Neuronal stem cell (in vitro differentiated cells): ENCODE results near the gene SLC16A13.

ENCODE experiments used
- DNase-seq: peaks from one replicate; pipeline ENCODE4 v3.0.0-alpha.2; 2013; ENCODE audit warnings: low spot score
- H2AFZ ChIP-seq: one replicate; pipeline ENCODE4 v1.6.1; 2013; ENCODE audit warnings: mild to moderate bottlenecking, low read length, inconsistent platforms
- H2AK5ac ChIP-seq: 2 replicates; pipeline ENCODE4 v1.6.1; 2013; ENCODE audit warnings: low read depth, mild to moderate bottlenecking, inconsistent platforms, low read length, moderate library complexity, mixed read lengths
- H2BK120ac ChIP-seq: 2 replicates; pipeline ENCODE4 v1.6.1; 2013; ENCODE audit warnings: low read depth, mild to moderate bottlenecking, inconsistent platforms, low read length, moderate library complexity, mixed read lengths
- H2BK12ac ChIP-seq: one replicate; pipeline ENCODE4 v1.6.1; 2013; ENCODE audit warnings: low read length, inconsistent platforms
- H2BK15ac ChIP-seq: 2 replicates; pipeline ENCODE4 v1.6.1; 2013; ENCODE audit warnings: mild to moderate bottlenecking, low read length, inconsistent platforms, mixed read lengths
- H2BK5ac ChIP-seq: one replicate; pipeline ENCODE4 v1.6.1; 2013; ENCODE audit warnings: inconsistent platforms, mild to moderate bottlenecking, low read length, moderate library complexity
- H3K14ac ChIP-seq: one replicate; pipeline ENCODE4 v1.6.1; 2013; ENCODE audit warnings: low read length, inconsistent platforms
- H3K18ac ChIP-seq: 2 replicates; pipeline ENCODE4 v1.6.1; 2013; ENCODE audit warnings: low read length, inconsistent platforms
- H3K23ac ChIP-seq: 2 replicates; pipeline ENCODE4 v1.6.1; 2013; ENCODE audit warnings: low read depth, mild to moderate bottlenecking, mixed read lengths, low read length, inconsistent platforms; ENCODE audit not compliant: poor library complexity
- H3K27ac ChIP-seq: replicated peaks from 3 replicates; pipeline ENCODE4 v1.5.1; 2013; ENCODE audit warnings: low read length, inconsistent platforms
- H3K27me3 ChIP-seq, 3 experiments: 2 replicates each; pipeline ENCODE4 v1.6.1; 2013; ENCODE audit warnings: low read length in 3 of 3, mild to moderate bottlenecking in 2 of 3, inconsistent platforms in 1 of 3, low read depth in 1 of 3, mixed read lengths in 1 of 3, moderate library complexity in 1 of 3; ENCODE audit not compliant: control insufficient read depth in 3 of 3, insufficient read depth in 3 of 3
- H3K36me3 ChIP-seq, 2 donors: replicated peaks in 1 of 2; 2 replicates each; pipeline ENCODE4 v1.6.1; 2013; ENCODE audit warnings: low read length in 2 of 2; ENCODE audit not compliant: control insufficient read depth in 2 of 2, insufficient read depth in 2 of 2
- H3K4ac ChIP-seq: 2 replicates; pipeline ENCODE4 v1.6.1; 2013; ENCODE audit warnings: inconsistent platforms, mild to moderate bottlenecking, low read length, moderate library complexity
- H3K4me1 ChIP-seq, 2 donors: 1 replicate in 1 of 2; 2 replicates in 1 of 2; pipeline ENCODE4 v1.6.1; 2013; ENCODE audit warnings: low read length in 2 of 2, low read depth in 1 of 2; ENCODE audit not compliant: control insufficient read depth in 2 of 2, insufficient read depth in 1 of 2
- H3K4me2 ChIP-seq: one replicate; pipeline ENCODE4 v1.6.1; 2013; ENCODE audit warnings: mild to moderate bottlenecking, low read length, inconsistent platforms; ENCODE audit not compliant: insufficient read depth, poor library complexity, severe bottlenecking
- H3K4me3 ChIP-seq, 2 donors: 2 replicates each; pipeline ENCODE4 v1.5.1; 2013; ENCODE audit warnings: low read length in 2 of 2, mild to moderate bottlenecking in 2 of 2, inconsistent platforms in 1 of 2, moderate library complexity in 1 of 2
- H3K79me1 ChIP-seq: one replicate; pipeline ENCODE4 v1.6.1; 2013; ENCODE audit warnings: low read depth, mild to moderate bottlenecking, inconsistent platforms, low read length, moderate library complexity
- H3K9ac ChIP-seq: one replicate; pipeline ENCODE4 v1.6.1; 2013; ENCODE audit warnings: mild to moderate bottlenecking, low read depth, low read length, inconsistent platforms; ENCODE audit not compliant: poor library complexity
- H3K9me3 ChIP-seq, 2 donors: replicated peaks in 1 of 2; 2 replicates each; pipeline versions ENCODE3 to v1.6.1; 2013; ENCODE audit warnings: low read length in 2 of 2, mild to moderate bottlenecking in 2 of 2, inconsistent platforms in 1 of 2, low read depth in 1 of 2, mixed read lengths in 1 of 2, moderate library complexity in 1 of 2; ENCODE audit not compliant: control insufficient read depth in 2 of 2, insufficient read depth in 1 of 2
- H4K8ac ChIP-seq: one replicate; pipeline ENCODE4 v1.6.1; 2013; ENCODE audit warnings: low read depth, mild to moderate bottlenecking, inconsistent platforms, low read length, moderate library complexity
- H4K91ac ChIP-seq: one replicate; pipeline ENCODE4 v1.6.1; 2013; ENCODE audit warnings: low read length, low read depth, mild to moderate bottlenecking, inconsistent platforms; ENCODE audit not compliant: poor library complexity
- WGBS, 2 donors: extraction: QIAGEN DNeasy Blood & Tissue Kit; methylation state at CpG; one replicate each; pipeline ENCODE4 v1.1.7; 2013; ENCODE audit warnings: missing lambda C conversion rate in 2 of 2, mixed read lengths in 1 of 2; ENCODE audit not compliant: insufficient read length in 2 of 2, insufficient replicate concordance in 1 of 2; ENCODE audit errors: extremely low coverage in 2 of 2; 5-methylcytosine and 5-hydroxymethylcytosine counted together

SLC16A13 gene

DNA sequence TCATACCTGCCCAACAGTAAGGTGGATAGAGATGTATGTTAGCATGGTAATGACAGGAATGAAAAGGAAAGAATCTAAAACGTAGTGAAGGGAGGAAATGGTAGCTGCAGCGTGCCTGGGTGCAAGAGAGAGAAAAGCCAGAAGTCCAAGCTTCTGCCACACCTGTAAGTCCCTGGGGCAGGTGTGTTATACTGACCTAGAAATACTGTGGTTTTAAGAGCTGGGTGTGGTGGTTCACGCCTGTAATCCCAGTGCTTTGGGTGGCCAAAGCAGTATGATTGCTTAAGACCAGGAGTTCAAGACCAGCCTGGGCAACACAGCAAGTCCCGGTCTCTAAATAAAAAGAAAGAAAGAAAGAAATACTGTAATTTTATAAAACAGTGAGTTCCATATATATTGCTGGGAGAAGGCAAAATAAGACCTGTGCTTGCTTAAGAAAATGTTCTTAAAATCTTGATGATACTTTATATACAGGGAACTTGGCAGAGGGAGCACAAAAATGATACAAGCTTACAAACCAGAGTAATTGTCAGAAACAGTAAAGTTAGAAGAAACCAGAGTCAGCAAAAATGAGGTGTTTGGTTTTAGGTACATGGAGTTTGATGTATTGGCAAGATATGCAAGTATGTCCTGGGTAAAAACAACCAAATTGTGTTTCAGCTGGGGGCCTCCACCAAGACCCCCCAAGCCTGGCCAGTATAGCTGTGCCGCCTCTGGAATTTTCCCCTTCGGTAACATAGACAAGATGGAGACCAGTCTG is 33.3 kb upstream of the SLC16A13 start:
- no peak overlapping the region for H2BK120ac ChIP-seq
- H2BK15ac ChIP-seq = no peak overlapping the region
- no peak overlapping the region for H2AK5ac ChIP-seq
- no peak overlapping the region for H4K8ac ChIP-seq
- H3K4me3 ChIP-seq = no peak overlapping the region
- WGBS, 2 donors = no CpG with 5 or more reads among the region's 6 CpGs
- no peak overlapping the region for H2BK5ac ChIP-seq
- H2BK12ac ChIP-seq = no peak overlapping the region
- DNase-seq = no peak
- H4K91ac ChIP-seq = no peak overlapping the region
- no peaks in the 10 kb centered on the region for H3K9me3 ChIP-seq
- H3K27me3 ChIP-seq = no peaks in the 10 kb centered on the region
- no peaks in the 10 kb centered on the region for H3K79me1 ChIP-seq
- H3K4me2 ChIP-seq = no peak overlapping the region
- H2AFZ ChIP-seq = no peak overlapping the region
- H3K4ac ChIP-seq = no peak overlapping the region
- no peak overlapping the region for H3K27ac ChIP-seq
- no peak overlapping the region for H3K18ac ChIP-seq
- no peak overlapping the region for H3K9ac ChIP-seq
- no peak overlapping the region for H3K23ac ChIP-seq
- no peak overlapping the region for H3K14ac ChIP-seq
- H3K4me1 ChIP-seq = no peaks in the 10 kb centered on the region
- peaks cover 6 to 51% of the 10 kb centered on the region in 2 donors for H3K36me3 ChIP-seq

DNA sequence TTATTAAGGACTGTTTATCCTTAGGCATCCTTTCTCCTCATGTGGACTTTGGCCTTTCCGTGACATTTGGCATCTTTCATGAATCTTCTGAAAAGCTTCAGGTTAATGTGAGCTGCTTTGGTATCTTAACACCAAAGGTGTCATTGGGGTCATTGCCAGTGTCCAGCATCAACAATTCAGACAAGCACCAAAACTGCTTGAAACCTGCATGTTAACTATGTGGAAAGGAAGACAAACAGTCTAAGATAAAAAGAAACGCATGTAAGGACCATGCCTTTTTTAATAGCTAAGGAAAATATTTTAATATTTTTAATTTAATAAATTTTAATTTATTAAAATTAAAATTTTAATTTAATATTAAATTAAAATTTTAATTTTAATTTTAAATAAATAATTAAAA is 32.1 kb upstream of the SLC16A13 start:
- Histone ChIP-seq H2BK15ac (no peak overlapping the region), H3K4me3 (no peak overlapping the region), H3K79me1 (no peaks in the 10 kb centered on the region), H3K14ac (no peak overlapping the region), H3K4ac (no peak overlapping the region), H2AFZ (no peak overlapping the region), H3K18ac (no peak overlapping the region), H2BK120ac (no peak overlapping the region), H3K36me3 (peaks cover 6 to 42% of the 10 kb centered on the region in 2 donors), H3K4me2 (no peak overlapping the region), H2BK12ac (no peak overlapping the region), H3K27ac (no peak overlapping the region), H3K9ac (no peak overlapping the region), H2BK5ac (no peak overlapping the region), H4K8ac (no peak overlapping the region), H3K9me3 (no peaks in the 10 kb centered on the region), H2AK5ac (no peak overlapping the region), H3K23ac (no peak overlapping the region), H3K4me1 (no peaks in the 10 kb centered on the region), H3K27me3 (no peaks in the 10 kb centered on the region), H4K91ac (no peak overlapping the region)
- WGBS, 2 donors = no CpG with 5 or more reads among the region's 2 CpGs
- DNase-seq = no peak

DNA sequence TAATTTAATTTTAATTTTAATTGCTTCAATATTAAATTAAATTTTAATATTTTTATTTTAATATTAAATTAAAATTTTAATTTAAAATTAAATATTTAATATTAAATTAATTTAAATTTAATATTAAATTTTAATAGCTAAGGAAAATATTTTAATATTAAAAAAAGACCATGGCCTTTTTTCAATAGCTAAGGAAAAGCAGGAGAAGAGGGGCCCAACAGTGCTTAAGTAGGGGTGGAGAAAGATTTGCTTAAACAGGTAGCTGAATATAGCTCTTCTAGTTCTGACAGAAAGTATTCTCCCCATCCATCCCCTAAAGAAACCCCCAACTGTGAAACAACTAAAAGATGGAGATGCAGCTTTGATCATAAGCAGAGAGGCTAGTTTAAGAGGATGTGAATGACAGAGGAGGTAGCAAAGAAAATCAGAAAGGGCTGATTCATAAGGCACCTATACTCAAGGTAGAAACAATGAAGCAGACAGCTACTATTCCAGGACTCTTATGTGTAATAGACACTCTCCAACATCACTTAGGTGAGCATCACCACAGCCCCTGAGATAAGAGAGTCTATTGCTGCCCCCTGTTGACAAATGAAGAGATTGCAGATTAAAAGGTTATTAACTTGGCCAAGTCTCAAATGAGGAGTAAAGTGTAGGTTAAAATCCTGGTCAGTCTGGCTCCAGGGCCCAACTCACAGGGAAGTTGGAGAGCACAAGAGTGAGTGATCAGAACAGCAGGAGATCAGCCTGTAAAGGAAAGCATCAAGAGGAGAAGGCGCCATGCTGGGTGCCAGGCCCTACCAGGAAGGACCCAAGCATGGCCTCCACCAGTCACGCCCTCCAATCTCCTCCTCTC is 31.2 kb upstream of the SLC16A13 start:
- DNase-seq = no peak

DNA sequence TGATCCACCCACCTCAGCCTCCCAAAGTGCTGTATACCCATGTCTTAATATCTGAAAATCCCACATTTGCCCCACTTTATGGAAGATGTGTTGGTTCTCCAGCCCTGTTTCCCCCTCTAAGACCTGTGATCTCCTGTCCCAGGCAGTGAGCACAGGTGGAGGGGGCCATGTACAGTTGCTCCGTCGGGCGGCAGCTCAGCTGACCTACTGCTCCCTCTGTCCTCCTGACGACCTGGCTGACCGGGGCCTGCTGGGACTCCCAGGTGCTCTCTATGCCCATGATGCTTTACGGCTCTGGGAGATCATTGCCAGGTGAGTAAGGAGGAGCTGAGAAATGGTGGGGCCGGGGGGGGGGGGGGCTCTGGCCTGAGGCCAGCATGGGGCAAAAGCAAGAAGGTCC is 30.1 kb upstream of the SLC16A13 start:
- Histone ChIP-seq H3K18ac (no peak overlapping the region), H2BK12ac (no peak overlapping the region), H3K4me2 (no peak overlapping the region), H3K27ac (no peak overlapping the region), H4K8ac (no peak overlapping the region), H3K36me3 (peaks cover 6 to 28% of the 10 kb centered on the region in 2 donors), H3K23ac (no peak overlapping the region), H2BK5ac (no peak overlapping the region), H4K91ac (no peak overlapping the region), H3K4ac (no peak overlapping the region), H2AK5ac (no peak overlapping the region), H3K4me3 (no peak overlapping the region), H3K14ac (no peak overlapping the region), H3K9ac (no peak overlapping the region), H2BK15ac (no peak overlapping the region), H3K9me3 (peaks cover 0 to 2% of the 10 kb centered on the region in 2 donors), H2BK120ac (no peak overlapping the region), H3K79me1 (peaks cover 7% of the 10 kb centered on the region), H3K27me3 (no peaks in the 10 kb centered on the region), H2AFZ (no peak overlapping the region), H3K4me1 (peaks cover 0 to 1% of the 10 kb centered on the region in 2 donors)
- DNase-seq = no peak
- WGBS, 2 donors = no CpG with 5 or more reads among the region's 7 CpGs

More for the DNA sequence above, 31.2 kb upstream of the SLC16A13 start:
- no peak overlapping the region for H2BK5ac ChIP-seq
- no peak overlapping the region for H4K91ac ChIP-seq
- H2BK120ac ChIP-seq = no peak overlapping the region
- H3K14ac ChIP-seq = no peak overlapping the region
- H3K79me1 ChIP-seq = peaks cover 3% of the 10 kb centered on the region
- no peak overlapping the region for H3K4ac ChIP-seq
- no peak overlapping the region for H2AK5ac ChIP-seq
- no peak overlapping the region for H3K4me3 ChIP-seq
- H3K18ac ChIP-seq = no peak overlapping the region
- no peak overlapping the region for H2BK15ac ChIP-seq
- H3K9ac ChIP-seq = no peak overlapping the region
- H2AFZ ChIP-seq = no peak overlapping the region
- H3K4me2 ChIP-seq = no peak overlapping the region
- no peaks in the 10 kb centered on the region for H3K4me1 ChIP-seq
- no peak overlapping the region for H3K27ac ChIP-seq
- H3K9me3 ChIP-seq = peaks cover 0 to under 1% of the 10 kb centered on the region in 2 donors
- no peak overlapping the region for H3K23ac ChIP-seq
- no peak overlapping the region for H2BK12ac ChIP-seq
- H3K27me3 ChIP-seq = no peaks in the 10 kb centered on the region
- H3K36me3 ChIP-seq = peaks cover 7 to 35% of the 10 kb centered on the region in 2 donors
- H4K8ac ChIP-seq = no peak overlapping the region
- no CpG with 5 or more reads among the region's 2 CpGs for WGBS, 2 donors
